ENCODE measurements around the gene PKNOX1.

Gene PKNOX1

DNA sequence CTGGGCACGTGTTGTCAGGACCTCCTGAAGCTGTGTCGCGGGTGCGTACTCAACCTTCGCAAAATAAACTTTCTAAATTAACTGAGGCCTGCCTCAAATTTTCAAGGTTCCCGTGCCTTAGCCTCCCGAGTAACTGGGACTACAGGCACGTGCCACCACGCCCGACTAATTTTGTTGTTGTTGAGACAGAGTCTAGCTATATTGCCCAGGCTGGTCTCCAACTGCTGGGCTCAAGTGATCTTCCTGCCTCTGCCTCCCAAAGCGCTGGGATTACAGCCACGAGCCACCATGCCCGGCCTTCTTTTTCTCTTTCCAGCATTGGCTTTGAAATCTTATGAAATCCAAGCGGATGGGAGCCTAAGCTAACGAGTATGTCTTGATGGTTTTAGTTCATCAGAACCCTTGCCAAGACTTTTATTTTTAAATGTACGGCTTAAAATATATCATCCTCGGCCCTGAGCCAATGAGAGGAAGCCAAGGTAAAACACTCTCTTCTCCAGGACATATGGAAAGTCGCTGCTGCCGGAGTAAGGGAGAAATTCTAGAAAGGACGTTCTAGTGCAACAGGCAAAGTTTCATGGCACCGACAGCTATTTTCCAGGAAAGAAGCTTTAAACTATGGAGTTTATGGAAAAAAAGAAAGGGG is 36.3 kb upstream of the PKNOX1 start:
- TF ChIP-seq FOXP2 (optimal IDR thresholded peaks at IDR 0.05; ENCODE audit: borderline replicate concordance, extremely low read depth, extremely low read length, insufficient read depth) (no peak), SIN3A (IDR thresholded peaks at IDR 0.05; ENCODE audit: borderline replicate concordance, insufficient read depth, low read length) (no peak), POLR2AphosphoS5 (IDR thresholded peaks at IDR 0.05; ENCODE audit: low read depth, low read length) (no peak), TAF1 (IDR thresholded peaks at IDR 0.05; ENCODE audit: borderline replicate concordance, insufficient read depth, low read length) (no peak)
- TF ChIP-seq, protein P1, sequence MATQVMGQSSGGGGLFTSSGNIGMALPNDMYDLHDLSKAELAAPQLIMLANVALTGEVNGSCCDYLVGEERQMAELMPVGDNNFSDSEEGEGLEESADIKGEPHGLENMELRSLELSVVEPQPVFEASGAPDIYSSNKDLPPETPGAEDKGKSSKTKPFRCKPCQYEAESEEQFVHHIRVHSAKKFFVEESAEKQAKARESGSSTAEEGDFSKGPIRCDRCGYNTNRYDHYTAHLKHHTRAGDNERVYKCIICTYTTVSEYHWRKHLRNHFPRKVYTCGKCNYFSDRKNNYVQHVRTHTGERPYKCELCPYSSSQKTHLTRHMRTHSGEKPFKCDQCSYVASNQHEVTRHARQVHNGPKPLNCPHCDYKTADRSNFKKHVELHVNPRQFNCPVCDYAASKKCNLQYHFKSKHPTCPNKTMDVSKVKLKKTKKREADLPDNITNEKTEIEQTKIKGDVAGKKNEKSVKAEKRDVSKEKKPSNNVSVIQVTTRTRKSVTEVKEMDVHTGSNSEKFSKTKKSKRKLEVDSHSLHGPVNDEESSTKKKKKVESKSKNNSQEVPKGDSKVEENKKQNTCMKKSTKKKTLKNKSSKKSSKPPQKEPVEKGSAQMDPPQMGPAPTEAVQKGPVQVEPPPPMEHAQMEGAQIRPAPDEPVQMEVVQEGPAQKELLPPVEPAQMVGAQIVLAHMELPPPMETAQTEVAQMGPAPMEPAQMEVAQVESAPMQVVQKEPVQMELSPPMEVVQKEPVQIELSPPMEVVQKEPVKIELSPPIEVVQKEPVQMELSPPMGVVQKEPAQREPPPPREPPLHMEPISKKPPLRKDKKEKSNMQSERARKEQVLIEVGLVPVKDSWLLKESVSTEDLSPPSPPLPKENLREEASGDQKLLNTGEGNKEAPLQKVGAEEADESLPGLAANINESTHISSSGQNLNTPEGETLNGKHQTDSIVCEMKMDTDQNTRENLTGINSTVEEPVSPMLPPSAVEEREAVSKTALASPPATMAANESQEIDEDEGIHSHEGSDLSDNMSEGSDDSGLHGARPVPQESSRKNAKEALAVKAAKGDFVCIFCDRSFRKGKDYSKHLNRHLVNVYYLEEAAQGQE (IDR thresholded peaks at IDR 0.05; ENCODE audit: insufficient read depth in 1 of 2, low read depth in 2 of 2, low read length in 2 of 2) = no peak

DNA sequence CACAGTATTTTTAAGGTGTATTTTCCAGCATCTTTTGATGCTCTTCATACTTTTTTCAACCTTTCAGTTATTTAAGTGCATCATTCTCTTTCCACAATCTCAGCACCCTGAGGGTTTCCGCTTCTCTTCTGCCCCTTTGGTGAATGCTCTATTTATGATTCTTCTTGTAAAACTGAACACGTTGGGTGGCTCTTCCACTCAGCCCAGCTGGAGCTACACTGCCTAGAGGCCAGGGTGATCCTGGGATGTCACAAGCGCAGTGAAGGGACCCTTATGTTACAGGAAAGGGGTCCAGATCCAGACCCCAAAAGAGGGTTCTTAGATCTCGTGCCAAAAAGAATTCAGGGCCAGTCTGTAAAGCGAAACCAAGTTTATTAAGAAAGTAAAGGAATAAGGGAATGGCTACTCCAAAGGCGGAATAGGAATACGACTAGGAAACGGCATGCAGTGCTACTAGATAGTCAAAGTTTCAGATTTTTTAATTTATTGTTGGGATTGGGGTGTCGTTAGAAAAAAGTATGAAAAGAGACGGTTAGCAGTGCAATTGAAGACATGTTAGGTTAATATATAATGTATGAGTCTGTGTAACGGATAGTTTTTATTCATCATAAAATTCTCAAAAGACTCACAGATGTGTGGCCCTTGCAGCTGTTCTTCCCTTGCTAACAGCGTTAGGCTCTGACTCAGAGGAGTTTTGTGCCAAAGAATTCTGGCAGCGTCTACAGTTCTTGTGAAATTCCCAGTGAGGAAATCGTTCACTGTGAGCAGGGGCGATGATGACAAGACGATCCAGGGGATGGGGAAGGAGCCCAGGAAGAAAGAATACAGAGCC is 34.6 kb upstream of the PKNOX1 start:
- TF ChIP-seq FOXP2 (optimal IDR thresholded peaks at IDR 0.05; ENCODE audit: borderline replicate concordance, extremely low read depth, extremely low read length, insufficient read depth) = no peak
- TF ChIP-seq POLR2AphosphoS5 (IDR thresholded peaks at IDR 0.05; ENCODE audit: low read depth, low read length) = no peak
- TF ChIP-seq SIN3A (IDR thresholded peaks at IDR 0.05; ENCODE audit: borderline replicate concordance, insufficient read depth, low read length) = no peak
- no peak for TF ChIP-seq TAF1 (IDR thresholded peaks at IDR 0.05; ENCODE audit: borderline replicate concordance, insufficient read depth, low read length)
- TF ChIP-seq, protein P1 (IDR thresholded peaks at IDR 0.05; ENCODE audit: insufficient read depth in 1 of 2, low read depth in 2 of 2, low read length in 2 of 2) = no peak

DNA sequence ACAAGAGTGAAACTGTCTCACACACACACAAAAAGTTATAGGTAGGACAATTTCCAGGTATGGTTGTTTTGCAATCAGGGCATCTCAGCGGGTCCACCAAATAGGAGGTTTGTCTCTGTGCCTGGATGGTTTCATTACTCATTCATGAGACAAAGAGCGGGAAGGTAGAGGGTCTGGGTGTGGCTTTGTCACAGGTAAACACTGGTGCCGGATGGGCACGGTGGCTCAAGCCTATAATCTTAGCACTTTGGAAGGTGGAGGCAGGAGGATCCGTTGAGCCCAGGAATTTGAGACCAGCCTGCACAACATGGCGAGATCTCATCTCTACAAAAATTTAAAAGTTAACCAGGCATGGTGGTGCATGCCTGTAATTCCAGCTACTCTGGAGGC is 32.7 kb upstream of the PKNOX1 start:
- TF ChIP-seq SIN3A (IDR thresholded peaks at IDR 0.05; ENCODE audit: borderline replicate concordance, insufficient read depth, low read length) = no peak
- TF ChIP-seq, protein P1 (IDR thresholded peaks at IDR 0.05; ENCODE audit: insufficient read depth in 1 of 2, low read depth in 2 of 2, low read length in 2 of 2) = no peak
- no peak for TF ChIP-seq TAF1 (IDR thresholded peaks at IDR 0.05; ENCODE audit: borderline replicate concordance, insufficient read depth, low read length)
- TF ChIP-seq POLR2AphosphoS5 (IDR thresholded peaks at IDR 0.05; ENCODE audit: low read depth, low read length) = no peak
- TF ChIP-seq FOXP2 (optimal IDR thresholded peaks at IDR 0.05; ENCODE audit: borderline replicate concordance, extremely low read depth, extremely low read length, insufficient read depth) = no peak

DNA sequence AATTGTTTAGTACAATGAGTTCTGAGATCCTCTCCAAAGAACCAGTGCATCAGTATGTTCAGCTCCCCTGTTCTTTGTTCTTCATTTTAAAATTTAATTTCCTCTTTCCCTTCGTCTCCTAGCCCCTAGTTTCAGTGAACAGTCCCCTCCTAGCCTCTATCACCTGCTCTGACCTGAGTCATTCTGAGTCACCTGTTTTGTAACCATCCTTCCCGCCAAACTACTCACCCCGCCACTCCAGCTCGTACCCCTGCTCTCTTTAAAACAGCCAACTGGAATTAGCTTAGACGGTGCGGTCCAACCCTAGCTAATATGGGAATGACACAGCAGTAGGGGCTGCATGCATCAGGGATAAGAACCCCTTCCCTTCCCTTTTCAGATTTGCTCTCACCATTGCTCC is 32.1 kb upstream of the PKNOX1 start:
- TF ChIP-seq POLR2AphosphoS5 (IDR thresholded peaks at IDR 0.05; ENCODE audit: low read depth, low read length) = no peak
- TF ChIP-seq, protein P1 (IDR thresholded peaks at IDR 0.05; ENCODE audit: insufficient read depth in 1 of 2, low read depth in 2 of 2, low read length in 2 of 2) = no peak
- TF ChIP-seq SIN3A (IDR thresholded peaks at IDR 0.05; ENCODE audit: borderline replicate concordance, insufficient read depth, low read length) = no peak
- TF ChIP-seq FOXP2 (optimal IDR thresholded peaks at IDR 0.05; ENCODE audit: borderline replicate concordance, extremely low read depth, extremely low read length, insufficient read depth) = no peak
- TF ChIP-seq TAF1 (IDR thresholded peaks at IDR 0.05; ENCODE audit: borderline replicate concordance, insufficient read depth, low read length) = no peak

Data from PFSK-1 (cell line).